ENCODE measurements around the gene TUBG1. TPM values are rescaled to one million over a fixed set of nuclear protein-coding genes. Genes with fewer than 3 reads are reported as not detected.

The TUBG1 gene
- total and polyA plus RNA-seq, 9 of the 15 experiments (the other 6 are each of a cell fraction or from before 2014, with no cell fraction given): 33.1 to 147 (median 66.0) TPM

DNA sequence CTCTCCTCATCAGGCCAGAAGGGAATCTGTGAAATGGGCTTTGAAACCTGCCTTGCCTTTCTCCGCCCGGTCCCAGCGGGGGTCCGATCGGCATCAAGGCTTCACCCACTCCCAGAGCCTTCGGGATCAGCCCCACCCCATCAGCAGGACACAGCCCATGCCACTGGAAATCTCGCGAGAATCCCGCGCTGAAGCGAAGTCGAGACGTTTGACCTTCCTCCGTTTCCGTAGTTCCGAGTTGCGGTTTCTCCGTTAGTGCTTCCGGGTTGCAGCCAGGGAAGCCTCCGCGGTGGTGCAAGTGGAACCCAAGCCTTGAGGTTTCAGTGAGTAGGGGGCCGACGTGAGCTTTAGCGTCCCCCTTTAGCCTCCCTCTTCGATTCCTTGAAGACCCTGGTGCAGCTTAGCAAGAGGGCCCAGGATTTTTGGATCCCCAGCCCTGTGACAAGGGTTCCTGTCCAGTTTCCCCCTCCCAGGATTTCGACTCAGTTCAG is 47.5 kb upstream of the TUBG1 start, which contains the start of gene COASY (continued):
- TF ChIP-seq, protein P1, sequence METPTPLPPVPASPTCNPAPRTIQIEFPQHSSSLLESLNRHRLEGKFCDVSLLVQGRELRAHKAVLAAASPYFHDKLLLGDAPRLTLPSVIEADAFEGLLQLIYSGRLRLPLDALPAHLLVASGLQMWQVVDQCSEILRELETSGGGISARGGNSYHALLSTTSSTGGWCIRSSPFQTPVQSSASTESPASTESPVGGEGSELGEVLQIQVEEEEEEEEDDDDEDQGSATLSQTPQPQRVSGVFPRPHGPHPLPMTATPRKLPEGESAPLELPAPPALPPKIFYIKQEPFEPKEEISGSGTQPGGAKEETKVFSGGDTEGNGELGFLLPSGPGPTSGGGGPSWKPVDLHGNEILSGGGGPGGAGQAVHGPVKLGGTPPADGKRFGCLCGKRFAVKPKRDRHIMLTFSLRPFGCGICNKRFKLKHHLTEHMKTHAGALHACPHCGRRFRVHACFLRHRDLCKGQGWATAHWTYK (CRISPR knock-in tag; IDR thresholded peaks at IDR 0.05): no peak
- TF ChIP-seq RFX5 (IDR thresholded peaks at IDR 0.05; ENCODE audit: low read depth, low read length) (no peak), SRF (CRISPR knock-in tag; IDR thresholded peaks at IDR 0.05) (no peak), FOXP1 (CRISPR knock-in tag; IDR thresholded peaks at IDR 0.05) (no peak), MTA2 (IDR thresholded peaks at IDR 0.05; ENCODE audit: low read depth) (peak; percentile 57; the same call in 1 of the 2 replicates), SMARCE1 (IDR thresholded peaks at IDR 0.05) (no peak), MAFK (IDR thresholded peaks at IDR 0.05; ENCODE audit: low read length) (0 out of 2 replicates have a peak, but pooled peaks have one; percentile 25), CREM (IDR thresholded peaks at IDR 0.05; ENCODE audit: low read depth) (peak; percentile 77)
- TF ChIP-seq, protein P2, sequence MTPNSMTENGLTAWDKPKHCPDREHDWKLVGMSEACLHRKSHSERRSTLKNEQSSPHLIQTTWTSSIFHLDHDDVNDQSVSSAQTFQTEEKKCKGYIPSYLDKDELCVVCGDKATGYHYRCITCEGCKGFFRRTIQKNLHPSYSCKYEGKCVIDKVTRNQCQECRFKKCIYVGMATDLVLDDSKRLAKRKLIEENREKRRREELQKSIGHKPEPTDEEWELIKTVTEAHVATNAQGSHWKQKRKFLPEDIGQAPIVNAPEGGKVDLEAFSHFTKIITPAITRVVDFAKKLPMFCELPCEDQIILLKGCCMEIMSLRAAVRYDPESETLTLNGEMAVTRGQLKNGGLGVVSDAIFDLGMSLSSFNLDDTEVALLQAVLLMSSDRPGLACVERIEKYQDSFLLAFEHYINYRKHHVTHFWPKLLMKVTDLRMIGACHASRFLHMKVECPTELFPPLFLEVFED (CRISPR knock-in tag; conservative IDR thresholded peaks at IDR 0.05): no peak
- TF ChIP-seq, protein P3, sequence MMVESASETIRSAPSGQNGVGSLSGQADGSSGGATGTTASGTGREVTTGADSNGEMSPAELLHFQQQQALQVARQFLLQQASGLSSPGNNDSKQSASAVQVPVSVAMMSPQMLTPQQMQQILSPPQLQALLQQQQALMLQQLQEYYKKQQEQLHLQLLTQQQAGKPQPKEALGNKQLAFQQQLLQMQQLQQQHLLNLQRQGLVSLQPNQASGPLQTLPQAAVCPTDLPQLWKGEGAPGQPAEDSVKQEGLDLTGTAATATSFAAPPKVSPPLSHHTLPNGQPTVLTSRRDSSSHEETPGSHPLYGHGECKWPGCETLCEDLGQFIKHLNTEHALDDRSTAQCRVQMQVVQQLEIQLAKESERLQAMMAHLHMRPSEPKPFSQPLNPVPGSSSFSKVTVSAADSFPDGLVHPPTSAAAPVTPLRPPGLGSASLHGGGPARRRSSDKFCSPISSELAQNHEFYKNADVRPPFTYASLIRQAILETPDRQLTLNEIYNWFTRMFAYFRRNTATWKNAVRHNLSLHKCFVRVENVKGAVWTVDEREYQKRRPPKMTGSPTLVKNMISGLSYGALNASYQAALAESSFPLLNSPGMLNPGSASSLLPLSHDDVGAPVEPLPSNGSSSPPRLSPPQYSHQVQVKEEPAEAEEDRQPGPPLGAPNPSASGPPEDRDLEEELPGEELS (CRISPR knock-in tag; IDR thresholded peaks at IDR 0.05; ENCODE audit: borderline replicate concordance): no peak
- TF ChIP-seq, protein P4, sequence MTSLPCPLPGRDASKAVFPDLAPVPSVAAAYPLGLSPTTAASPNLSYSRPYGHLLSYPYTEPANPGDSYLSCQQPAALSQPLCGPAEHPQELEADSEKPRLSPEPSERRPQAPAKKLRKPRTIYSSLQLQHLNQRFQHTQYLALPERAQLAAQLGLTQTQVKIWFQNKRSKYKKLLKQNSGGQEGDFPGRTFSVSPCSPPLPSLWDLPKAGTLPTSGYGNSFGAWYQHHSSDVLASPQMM (CRISPR knock-in tag; IDR thresholded peaks at IDR 0.05): no peak
- TF ChIP-seq, protein P5, sequence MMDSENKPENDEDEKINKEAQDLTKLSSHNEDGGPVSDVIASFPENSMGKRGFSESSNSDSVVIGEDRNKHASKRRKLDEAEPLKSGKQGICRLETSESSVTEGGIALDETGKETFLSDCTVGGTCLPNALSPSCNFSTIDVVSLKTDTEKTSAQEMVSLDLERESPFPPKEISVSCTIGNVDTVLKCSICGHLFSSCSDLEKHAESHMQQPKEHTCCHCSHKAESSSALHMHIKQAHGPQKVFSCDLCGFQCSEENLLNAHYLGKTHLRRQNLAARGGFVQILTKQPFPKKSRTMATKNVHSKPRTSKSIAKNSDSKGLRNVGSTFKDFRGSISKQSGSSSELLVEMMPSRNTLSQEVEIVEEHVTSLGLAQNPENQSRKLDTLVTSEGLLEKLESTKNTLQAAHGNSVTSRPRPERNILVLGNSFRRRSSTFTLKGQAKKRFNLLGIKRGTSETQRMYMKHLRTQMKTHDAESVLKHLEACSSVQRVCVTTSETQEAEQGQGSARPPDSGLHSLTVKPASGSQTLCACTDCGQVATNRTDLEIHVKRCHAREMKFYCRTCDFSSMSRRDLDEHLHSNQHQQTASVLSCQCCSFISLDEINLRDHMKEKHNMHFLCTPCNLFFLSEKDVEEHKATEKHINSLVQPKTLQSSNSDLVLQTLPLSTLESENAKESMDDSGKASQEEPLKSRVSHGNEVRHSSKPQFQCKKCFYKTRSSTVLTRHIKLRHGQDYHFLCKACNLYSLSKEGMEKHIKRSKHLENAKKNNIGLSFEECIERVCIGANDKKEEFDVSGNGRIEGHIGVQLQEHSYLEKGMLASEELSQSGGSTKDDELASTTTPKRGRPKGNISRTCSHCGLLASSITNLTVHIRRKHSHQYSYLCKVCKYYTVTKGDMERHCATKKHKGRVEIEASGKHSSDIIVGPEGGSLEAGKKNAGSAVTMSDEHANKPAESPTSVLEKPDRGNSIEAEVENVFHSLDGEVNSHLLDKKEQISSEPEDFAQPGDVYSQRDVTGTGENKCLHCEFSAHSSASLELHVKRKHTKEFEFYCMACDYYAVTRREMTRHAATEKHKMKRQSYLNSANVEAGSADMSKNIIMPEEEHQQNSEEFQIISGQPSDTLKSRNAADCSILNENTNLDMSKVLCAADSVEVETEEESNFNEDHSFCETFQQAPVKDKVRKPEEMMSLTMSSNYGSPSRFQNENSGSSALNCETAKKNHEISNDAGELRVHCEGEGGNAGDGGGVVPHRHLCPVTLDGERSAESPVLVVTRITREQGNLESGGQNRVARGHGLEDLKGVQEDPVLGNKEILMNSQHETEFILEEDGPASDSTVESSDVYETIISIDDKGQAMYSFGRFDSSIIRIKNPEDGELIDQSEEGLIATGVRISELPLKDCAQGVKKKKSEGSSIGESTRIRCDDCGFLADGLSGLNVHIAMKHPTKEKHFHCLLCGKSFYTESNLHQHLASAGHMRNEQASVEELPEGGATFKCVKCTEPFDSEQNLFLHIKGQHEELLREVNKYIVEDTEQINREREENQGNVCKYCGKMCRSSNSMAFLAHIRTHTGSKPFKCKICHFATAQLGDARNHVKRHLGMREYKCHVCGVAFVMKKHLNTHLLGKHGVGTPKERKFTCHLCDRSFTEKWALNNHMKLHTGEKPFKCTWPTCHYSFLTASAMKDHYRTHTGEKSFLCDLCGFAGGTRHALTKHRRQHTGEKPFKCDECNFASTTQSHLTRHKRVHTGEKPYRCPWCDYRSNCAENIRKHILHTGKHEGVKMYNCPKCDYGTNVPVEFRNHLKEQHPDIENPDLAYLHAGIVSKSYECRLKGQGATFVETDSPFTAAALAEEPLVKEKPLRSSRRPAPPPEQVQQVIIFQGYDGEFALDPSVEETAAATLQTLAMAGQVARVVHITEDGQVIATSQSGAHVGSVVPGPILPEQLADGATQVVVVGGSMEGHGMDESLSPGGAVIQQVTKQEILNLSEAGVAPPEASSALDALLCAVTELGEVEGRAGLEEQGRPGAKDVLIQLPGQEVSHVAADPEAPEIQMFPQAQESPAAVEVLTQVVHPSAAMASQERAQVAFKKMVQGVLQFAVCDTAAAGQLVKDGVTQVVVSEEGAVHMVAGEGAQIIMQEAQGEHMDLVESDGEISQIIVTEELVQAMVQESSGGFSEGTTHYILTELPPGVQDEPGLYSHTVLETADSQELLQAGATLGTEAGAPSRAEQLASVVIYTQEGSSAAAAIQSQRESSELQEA (IDR thresholded peaks at IDR 0.05; ENCODE audit: low read depth): peak; percentile 99
- TF ChIP-seq, protein P6, sequence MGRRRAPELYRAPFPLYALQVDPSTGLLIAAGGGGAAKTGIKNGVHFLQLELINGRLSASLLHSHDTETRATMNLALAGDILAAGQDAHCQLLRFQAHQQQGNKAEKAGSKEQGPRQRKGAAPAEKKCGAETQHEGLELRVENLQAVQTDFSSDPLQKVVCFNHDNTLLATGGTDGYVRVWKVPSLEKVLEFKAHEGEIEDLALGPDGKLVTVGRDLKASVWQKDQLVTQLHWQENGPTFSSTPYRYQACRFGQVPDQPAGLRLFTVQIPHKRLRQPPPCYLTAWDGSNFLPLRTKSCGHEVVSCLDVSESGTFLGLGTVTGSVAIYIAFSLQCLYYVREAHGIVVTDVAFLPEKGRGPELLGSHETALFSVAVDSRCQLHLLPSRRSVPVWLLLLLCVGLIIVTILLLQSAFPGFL (CRISPR knock-in tag; IDR thresholded peaks at IDR 0.05): peak; percentile 94; the same call in 1 of the 2 replicates
